ENCODE results near the gene FNDC5.

FNDC5 gene

GRCh38 chr1:32883338-32884031 lies 12.8 kb upstream of the FNDC5 start:
- peak; percentile 38 to 53 for DNase-seq

DNA sequence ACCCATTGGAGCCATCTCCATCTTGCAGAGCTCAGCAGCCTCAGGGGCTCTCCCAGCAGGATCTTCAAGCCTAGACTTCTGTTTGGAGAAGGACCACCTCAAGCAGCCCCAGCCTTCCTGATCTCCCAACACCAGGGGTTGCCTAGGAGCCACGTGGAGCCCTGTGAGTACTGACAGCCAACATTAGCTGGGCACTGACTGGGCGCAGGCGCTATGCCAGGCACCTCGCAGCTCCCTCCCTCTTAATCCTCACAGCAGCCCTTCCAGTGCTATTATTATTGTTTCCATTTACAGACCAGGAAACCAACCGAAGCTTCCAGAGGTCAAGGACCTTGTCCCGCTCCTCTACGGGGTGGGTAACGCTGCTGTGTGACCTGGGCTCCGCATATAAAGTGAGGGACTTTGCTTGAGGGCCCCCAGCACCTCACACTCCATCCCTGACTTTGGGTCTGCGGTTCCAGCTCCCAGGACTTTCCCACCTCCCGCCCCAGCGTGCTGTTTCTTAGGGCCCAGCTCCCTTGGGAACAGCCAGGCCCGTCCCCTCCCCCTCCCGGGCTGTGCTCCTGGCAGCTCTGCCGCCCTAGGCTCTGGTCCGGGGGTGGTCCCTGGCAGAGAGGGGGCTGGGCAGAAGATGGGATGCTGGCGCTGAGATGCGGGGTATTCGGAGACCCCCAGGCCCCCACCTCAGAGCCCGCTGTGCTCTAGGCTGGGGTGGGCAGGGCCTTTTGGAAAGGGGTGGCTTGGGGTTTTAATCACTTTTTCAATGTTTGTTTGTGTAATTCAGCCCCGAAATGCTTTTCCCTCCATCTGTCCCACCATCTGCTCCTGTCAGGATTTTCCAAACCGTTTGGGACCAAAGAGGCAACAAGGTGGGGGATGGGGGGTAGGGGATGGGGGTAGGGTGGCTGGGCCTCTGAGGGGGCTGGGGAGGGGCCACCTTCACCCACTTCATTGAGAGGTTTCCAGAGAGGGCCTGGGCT lies 11.4 kb upstream of the FNDC5 start:
- DNase-seq: peak; percentile 96 to 98

DNA sequence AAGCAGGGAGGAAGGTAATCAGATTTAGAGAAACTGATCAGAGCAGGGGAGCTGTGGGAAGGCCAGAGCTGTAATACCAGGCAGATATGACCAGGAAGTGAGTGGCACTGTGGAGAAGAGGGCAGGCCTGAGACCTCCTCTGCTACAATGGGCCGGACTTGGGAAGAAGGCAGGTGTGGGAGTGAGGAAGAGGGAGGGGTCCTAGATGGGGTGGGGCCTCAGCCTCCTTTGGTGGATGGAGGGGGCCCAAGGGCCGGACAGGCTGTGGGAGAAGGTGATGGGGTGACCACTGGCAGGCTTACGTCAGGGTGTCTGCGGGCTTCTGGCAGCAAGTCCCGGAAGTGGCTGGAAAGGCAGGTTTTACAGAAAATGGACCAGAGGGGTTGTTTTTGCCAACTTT lies 10.6 kb upstream of the FNDC5 start:
- peak in 1 of 2 experiments; percentile 26 for DNase-seq

- DNase-seq: peak in 1 of 2 experiments; percentile 27
These were observed 7.9 kb upstream of the FNDC5 start for GRCh38 chr1:32878637-32879041.

DNA sequence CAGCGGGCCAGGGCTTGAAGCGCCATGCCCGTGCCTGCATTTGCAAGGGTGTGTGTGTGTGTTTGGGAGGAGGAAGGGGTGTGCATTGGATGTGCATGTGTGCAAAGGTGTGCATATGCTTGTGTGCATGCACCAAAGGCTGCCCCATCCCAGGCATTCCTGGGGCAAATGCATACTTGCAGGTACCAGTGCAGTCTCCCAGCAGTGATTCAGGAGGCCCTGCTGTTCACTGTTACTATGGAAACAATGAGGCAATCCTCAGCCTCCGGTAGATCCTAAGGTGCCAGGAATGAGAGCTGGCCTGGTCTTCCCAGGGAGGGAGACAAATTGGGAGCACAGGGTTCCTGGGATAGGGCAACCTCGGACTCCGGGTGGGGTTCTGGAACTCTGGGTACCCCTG lies 7.5 kb upstream of the FNDC5 start:
- DNase-seq: peak; percentile 3 to 68

DNA sequence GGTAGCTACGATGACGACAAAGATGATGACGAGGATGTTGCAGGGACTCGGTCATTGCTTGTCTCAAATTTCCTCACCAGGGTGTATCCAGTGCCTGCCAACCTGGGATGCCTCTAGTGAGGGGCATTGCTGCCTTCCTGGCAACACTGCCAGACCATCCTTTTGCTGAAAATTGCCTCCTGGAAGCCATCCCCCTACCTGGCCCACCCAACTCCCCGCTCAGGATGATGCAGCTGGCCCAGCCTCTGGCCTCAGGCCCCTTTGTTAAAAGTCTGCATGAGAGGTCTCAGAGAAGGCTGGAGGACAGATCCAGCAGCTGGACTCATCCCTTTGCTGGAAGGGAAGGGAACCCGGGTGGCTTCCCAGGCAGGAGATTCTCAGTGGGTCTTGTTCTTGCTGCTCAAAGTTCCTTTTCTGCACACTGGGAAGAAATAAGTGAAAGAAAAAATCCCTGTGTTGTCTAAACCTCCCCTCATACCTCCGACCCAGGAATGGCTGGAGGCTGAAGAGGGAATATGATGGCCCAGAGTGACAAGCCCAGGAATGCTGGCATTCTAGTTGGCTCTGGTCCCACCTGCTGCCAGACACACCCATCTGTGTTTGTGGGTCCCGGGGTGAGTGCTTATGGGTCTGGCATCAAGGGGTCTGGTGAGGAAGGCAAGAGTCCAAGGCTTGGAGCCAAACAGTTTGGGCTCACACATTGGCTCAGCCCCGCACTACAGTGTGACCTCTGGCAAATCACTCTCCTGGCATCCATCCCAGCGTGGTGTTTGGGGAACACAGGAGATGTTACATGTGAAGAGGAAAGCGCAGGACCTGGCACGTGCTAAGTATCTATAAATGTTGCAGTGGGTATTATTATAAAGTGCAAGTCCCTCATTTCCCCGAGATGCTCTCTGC lies 6.7 kb upstream of the FNDC5 start:
- no peak for DNase-seq

- peak; percentile 42 to 68 for DNase-seq
These were observed 5.9 kb upstream of the FNDC5 start for GRCh38 chr1:32876341-32877210.

DNA sequence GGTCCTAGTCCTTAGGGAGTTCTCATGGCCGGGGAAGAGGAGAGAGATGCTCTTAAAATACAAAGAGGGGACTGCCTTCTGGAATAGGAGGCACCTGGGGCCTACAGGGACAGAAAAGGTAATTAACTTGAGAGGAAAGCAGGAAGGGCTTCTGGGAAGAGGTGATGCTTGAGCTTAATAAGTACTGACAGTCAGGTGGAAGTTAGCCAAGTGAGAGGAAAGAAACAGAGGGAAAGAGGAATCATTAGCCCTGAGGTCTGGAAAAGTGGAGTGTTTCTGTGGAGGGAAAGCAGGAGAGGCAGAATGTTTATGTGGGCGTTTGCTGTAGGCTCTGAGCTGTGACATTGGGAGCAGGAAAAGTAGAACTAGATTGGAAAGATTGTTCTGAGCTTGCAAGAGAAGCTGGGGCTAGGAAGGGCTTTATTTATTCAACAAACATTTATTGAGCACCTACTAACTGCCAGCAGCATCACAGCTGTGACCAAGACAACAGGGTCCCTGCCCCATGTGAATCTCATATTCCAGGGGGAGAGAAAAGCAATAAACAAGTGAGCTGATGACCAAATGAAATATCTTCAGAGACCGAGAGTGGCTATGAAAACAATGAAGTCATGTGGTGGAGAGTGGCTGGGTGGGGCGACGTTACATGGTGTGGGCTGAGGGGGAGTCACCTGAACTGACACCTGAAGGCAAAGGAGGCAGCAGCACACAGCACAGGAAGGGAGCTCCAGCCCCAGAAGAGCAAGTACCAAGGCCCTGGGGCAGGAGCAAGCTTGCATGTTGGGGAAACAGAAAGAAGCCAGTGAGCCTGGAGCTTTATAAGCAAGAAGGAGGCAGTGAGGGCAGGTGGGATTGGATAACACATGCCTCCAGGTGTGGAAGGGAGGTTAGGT lies 4.4 kb upstream of the FNDC5 start:
- DNase-seq: no peak

DNA sequence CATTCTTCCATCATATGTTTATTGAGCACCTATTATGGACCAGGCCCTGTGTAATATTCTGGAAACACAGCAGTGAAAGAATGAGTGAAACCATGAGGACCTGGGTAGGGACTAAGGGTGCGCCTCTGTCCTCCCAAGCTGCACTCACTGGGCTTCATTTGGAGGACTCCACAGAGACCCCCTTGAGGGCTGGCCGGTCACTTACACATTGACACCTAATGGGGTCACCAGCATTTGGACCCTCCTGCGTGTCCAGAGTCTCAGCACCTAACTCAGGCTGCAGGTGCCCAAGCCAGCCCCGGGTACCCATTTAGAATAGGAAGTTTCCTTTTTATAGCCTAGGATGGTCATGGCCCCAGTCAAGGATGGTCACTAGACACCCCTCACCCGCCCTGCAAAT lies 2.8 kb upstream of the FNDC5 start:
- DNase-seq: no peak

- no peak for DNase-seq
These were observed 1.4 kb upstream of the FNDC5 start for GRCh38 chr1:32872192-32872460.

DNA sequence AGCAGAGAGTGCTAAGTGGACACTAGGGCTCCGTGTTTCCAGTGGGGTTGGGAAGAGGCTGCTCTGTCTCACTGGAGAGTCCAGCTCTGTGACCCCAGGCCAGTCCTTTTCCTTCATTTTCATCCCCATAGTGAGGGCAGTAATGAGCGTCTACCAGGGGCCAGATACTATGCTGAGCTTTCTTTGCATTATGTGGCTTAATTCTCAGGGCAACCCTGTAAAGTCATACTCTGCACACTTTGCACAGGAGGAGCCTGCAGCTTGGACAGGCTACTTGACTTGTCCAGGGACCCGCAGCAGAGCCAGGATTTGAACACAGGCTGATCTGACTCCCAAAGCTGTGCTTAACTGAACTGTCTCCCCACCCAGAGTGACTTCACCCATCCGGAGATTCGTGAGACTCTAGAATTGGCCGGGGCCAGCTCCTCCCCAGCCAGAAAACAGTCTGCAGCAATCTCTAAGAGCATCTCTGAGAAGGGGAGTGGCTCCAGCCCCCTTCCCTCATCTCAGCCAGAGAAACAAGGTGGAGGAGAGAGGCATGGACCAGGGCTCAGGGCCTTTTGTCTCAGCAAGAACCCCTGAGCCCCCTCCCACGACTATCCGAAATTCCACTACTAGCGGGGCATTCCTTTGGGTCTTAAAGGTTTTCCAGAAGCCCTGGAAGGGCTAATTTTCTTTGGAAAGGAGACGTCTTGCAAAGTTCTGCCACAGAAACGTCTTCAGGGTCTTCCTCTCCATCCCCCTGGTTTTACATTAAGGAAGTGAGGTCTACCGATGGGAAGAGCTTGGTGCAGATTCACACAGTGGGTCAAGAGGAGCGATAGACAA lies 866 bp upstream of the FNDC5 start:
- DNase-seq: peak; percentile 9 to 33

- DNase-seq: peak in 1 of 2 experiments; percentile 59
These were observed 643 bp downstream of the FNDC5 start for GRCh38 chr1:32869923-32870614.

- DNase-seq: no peak
These were observed 1.8 kb downstream of the FNDC5 start for GRCh38 chr1:32868806-32869455.

DNA sequence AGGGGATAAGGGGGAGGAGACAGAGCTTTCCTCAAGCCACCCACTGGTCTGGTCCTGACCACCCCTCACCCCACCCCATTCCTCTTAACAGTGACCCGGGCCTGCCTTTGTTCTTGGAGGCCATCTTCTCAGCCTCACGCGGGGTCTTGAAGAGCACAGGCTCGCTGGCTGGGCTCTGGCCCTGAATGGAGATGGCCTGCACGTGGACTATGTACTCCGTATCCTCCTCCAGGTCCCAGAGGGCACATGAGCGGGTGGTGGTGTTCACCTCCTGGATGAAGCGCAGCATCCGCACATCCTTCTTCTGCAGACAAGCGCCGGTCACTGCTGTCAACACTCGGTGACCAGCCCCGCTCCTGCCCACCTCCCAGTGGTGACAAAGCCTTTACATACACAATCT lies 2.6 kb downstream of the FNDC5 start:
- no peak for DNase-seq

DNA sequence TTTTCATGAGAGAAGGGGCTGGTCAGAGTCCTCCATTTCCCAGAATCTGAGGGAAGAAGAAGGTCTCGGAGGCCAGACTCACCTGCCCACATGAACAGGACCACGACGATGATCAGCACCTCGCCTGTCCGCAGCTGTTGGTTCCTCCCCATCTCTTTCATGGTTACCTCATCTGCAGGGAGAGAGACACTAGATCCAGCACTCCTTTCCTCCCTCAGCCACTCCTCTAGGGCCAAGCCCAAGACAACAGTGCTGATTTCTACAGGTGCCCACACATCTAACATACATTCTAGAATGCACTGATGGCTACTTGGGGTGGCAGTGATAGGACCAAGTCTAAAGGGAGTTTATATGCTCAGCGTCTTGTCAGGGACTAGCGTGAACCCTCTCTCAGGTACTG lies 3.0 kb downstream of the FNDC5 start:
- no peak for DNase-seq

DNA sequence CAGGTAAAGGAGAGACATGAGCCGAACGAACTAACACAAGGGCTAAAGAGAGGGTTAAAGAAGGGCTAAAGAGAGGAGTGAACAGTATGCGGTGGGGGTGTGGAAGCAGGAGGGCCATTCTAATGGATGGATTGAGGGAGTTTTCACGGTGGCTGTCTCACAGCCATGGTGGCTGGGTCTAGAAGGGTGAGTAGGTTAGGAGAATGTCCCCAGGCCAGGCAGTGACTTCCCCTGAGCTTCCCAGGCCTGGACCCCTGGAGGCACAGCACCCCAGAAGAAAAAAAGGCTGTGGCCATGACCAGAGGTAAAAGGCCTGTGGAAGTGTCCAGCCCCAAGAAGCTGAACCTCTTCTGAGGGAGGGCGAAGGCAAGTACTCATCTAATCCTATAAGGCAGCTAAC lies 3.6 kb downstream of the FNDC5 start:
- DNase-seq: no peak

DNA sequence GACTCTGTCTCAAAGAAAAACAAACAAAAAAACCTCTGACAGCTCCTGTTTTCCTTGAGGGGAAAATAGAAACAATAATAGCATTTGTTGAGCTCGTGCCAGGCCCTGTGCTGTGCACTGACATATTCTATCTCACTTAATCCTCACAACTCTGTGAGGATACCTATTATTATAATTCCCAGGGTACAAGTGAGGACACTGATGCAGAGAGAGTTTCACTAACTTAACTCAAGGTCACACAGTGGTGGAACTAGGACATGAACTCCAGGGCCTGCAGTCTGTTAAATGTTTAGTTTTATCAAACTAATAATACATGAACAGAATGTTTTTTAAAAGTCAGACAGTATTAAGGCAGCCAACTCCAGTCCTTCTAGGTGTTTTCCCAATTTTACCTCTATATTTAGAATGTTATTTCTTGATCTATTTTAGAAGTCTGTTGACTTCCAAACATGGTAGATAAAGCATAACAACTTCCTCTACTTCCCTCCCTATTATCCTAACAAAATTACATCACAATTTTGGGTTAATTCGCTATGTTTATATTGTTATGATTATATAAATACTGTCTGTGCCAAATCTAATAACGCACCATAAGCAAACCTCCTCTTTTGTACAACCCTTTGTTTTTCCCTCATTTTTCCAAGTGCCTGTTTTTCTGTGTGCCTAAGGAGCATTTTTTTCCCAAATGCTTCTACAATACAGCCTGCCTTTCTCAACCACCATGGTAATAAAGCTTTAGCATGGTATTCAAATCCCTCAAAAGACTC lies 4.9 kb downstream of the FNDC5 start:
- no peak for DNase-seq

DNA sequence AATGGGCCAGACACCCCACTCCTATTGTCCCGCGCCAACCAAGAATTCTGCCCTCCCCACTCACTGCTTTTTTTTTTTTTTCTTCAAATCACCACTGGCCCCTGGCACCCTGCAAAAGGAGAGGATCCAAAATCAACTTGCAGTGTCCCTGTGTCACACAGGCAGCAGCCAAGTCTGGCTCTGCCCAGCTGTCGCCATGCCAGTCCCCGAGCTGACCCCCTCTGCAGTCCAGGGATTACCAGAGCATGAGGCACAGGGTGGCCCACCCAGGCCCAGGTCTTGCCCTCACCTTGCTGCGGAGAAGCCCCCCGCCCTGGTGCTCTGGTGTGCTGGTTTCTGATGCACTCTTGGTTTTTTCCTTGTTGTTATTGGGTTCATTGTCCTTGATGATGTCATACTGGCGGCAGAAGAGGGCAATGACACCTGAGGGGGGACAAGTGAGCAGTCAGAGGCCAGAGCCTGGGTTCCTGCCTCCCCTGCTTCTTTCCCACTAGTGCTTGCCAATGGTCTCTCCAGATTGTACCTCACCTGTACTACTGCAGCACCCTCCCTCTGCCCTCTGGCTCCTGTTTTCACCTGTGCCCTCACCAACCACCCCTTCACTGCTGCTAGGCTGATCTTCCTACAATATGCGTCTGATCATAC lies 6.2 kb downstream of the FNDC5 start:
- DNase-seq: no peak
